ENCODE results near the gene ZC2HC1C. TPM values are rescaled to one million over a fixed set of nuclear protein-coding genes. Genes with fewer than 3 reads are reported as not detected.

The ZC2HC1C gene
- total and polyA plus RNA-seq, 2 donors (not counting 1 experiment from before 2014, with no cell fraction given), result 0.90 to 1.8 TPM

- H3K4me2 ChIP-seq (ENCODE audit: extremely low read depth, insufficient read depth, low read length), result no peak overlapping the region
- peaks cover 2% of the 10 kb centered on the region for H3K36me3 ChIP-seq (ENCODE audit: control insufficient read depth, insufficient read depth, low read length)
- H3K9me3 ChIP-seq (ENCODE audit: control insufficient read depth, insufficient read depth, low read depth, low read length), result no peaks in the 10 kb centered on the region
- no peak overlapping the region for H3K4me3 ChIP-seq (replicated peaks in 1 of 4; ENCODE audit: control extremely low read depth in 1 of 4, insufficient read depth in 1 of 4, low read depth in 3 of 4, low read length in 4 of 4)
- H3K9ac ChIP-seq (ENCODE audit: insufficient read depth, low read length), result no peak overlapping the region
- no peaks in the 10 kb centered on the region for H3K27me3 ChIP-seq (ENCODE audit: control insufficient read depth, insufficient read depth, low read length)
- H3K4me1 ChIP-seq (ENCODE audit: control insufficient read depth, extremely low read depth, insufficient read depth, low read length), result no peaks in the 10 kb centered on the region
- H3K79me2 ChIP-seq (ENCODE audit: control insufficient read depth, insufficient read depth, low read length), result no peaks in the 10 kb centered on the region
- H3K27ac ChIP-seq (ENCODE audit: insufficient read depth, low read length), result no peak overlapping the region
- no peaks in the 10 kb centered on the region for H4K20me1 ChIP-seq (ENCODE audit: control insufficient read depth, extremely low read depth, insufficient read depth, low read length)
- no peak overlapping the region for H2AFZ ChIP-seq (ENCODE audit: low read length)
- TF ChIP-seq CTCF (conservative IDR thresholded peaks at IDR 0.05 in 1 of 2, IDR thresholded peaks at IDR 0.05 in 1 of 2; ENCODE audit: low read depth in 1 of 2, low read length in 2 of 2) (no peak), EZH2 (IDR thresholded peaks at IDR 0.05; ENCODE audit: low read length, missing control alignments) (no peak)
- DNase-seq (ENCODE audit: low read depth in 2 of 2), result no peak
These were observed 36.5 kb upstream of the ZC2HC1C start for GRCh38 chr14:75032939-75033338.

GRCh38 chr14:75040507-75040906 is 28.9 kb upstream of the ZC2HC1C start:
- Histone ChIP-seq H3K27me3 (ENCODE audit: control insufficient read depth, insufficient read depth, low read length) (no peaks in the 10 kb centered on the region), H3K4me1 (ENCODE audit: control insufficient read depth, extremely low read depth, insufficient read depth, low read length) (peaks cover 15% of the 10 kb centered on the region), H3K27ac (ENCODE audit: insufficient read depth, low read length) (no peak overlapping the region), H3K4me2 (ENCODE audit: extremely low read depth, insufficient read depth, low read length) (no peak overlapping the region), H3K36me3 (ENCODE audit: control insufficient read depth, insufficient read depth, low read length) (no peaks in the 10 kb centered on the region), H3K9me3 (ENCODE audit: control insufficient read depth, insufficient read depth, low read depth, low read length) (no peaks in the 10 kb centered on the region), H3K4me3 (replicated peaks in 1 of 4; ENCODE audit: control extremely low read depth in 1 of 4, insufficient read depth in 1 of 4, low read depth in 3 of 4, low read length in 4 of 4) (no peak overlapping the region), H2AFZ (ENCODE audit: low read length) (no peak overlapping the region), H4K20me1 (ENCODE audit: control insufficient read depth, extremely low read depth, insufficient read depth, low read length) (no peaks in the 10 kb centered on the region), H3K79me2 (ENCODE audit: control insufficient read depth, insufficient read depth, low read length) (peaks cover 4% of the 10 kb centered on the region), H3K9ac (ENCODE audit: insufficient read depth, low read length) (no peak overlapping the region)
- DNase-seq (ENCODE audit: low read depth in 2 of 2), result no peak
- TF ChIP-seq CTCF (conservative IDR thresholded peaks at IDR 0.05 in 1 of 2, IDR thresholded peaks at IDR 0.05 in 1 of 2; ENCODE audit: low read depth in 1 of 2, low read length in 2 of 2), result no peak
- TF ChIP-seq EZH2 (IDR thresholded peaks at IDR 0.05; ENCODE audit: low read length, missing control alignments), result no peak

DNA sequence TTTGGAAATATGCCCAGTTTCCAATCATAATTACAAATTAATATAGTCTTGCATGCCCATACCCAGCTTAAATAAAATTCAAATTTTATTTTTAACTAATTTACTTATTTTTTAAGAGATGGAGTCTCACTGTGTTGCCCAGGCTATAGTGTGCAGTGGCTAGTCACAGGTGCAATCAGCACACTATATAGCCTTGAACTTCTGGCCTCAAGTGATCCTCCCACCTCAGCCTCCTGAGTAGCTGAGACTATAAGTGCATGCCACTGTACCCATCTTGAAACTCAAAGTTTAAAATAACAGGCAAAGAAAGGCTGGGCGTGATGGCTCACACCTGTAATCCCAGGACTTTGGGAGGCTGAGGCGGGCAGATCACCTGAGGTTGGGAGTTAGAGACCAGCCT is 28.5 kb upstream of the ZC2HC1C start:
- Histone ChIP-seq H3K27ac (ENCODE audit: insufficient read depth, low read length) (no peak overlapping the region), H3K27me3 (ENCODE audit: control insufficient read depth, insufficient read depth, low read length) (no peaks in the 10 kb centered on the region), H3K4me3 (replicated peaks in 1 of 4; ENCODE audit: control extremely low read depth in 1 of 4, insufficient read depth in 1 of 4, low read depth in 3 of 4, low read length in 4 of 4) (no peak overlapping the region), H4K20me1 (ENCODE audit: control insufficient read depth, extremely low read depth, insufficient read depth, low read length) (no peaks in the 10 kb centered on the region), H3K79me2 (ENCODE audit: control insufficient read depth, insufficient read depth, low read length) (peaks cover 4% of the 10 kb centered on the region), H3K9me3 (ENCODE audit: control insufficient read depth, insufficient read depth, low read depth, low read length) (no peaks in the 10 kb centered on the region), H3K9ac (ENCODE audit: insufficient read depth, low read length) (no peak overlapping the region), H2AFZ (ENCODE audit: low read length) (no peak overlapping the region), H3K4me2 (ENCODE audit: extremely low read depth, insufficient read depth, low read length) (no peak overlapping the region), H3K36me3 (ENCODE audit: control insufficient read depth, insufficient read depth, low read length) (no peaks in the 10 kb centered on the region), H3K4me1 (ENCODE audit: control insufficient read depth, extremely low read depth, insufficient read depth, low read length) (peaks cover 15% of the 10 kb centered on the region)
- DNase-seq (ENCODE audit: low read depth in 2 of 2), result no peak
- TF ChIP-seq EZH2 (IDR thresholded peaks at IDR 0.05; ENCODE audit: low read length, missing control alignments), result no peak
- TF ChIP-seq CTCF (conservative IDR thresholded peaks at IDR 0.05 in 1 of 2, IDR thresholded peaks at IDR 0.05 in 1 of 2; ENCODE audit: low read depth in 1 of 2, low read length in 2 of 2), result no peak
